OCI-LY7 (cell line): ENCODE measurements around the gene ZNF442.

ENCODE experiments used
- CTCF ChIP-seq: fragments of 200-600 bp; sonication (generic); conservative IDR thresholded peaks from 2 replicates; pipeline ENCODE4 v1.5.1; 2014; ENCODE audit warnings: mild to moderate bottlenecking, antibody characterized with exemption, low read length, moderate library complexity, mixed read lengths
- EZH2phosphoT487 ChIP-seq: fragments of 200-600 bp; sonication (generic); IDR thresholded peaks from 2 replicates; pipeline ENCODE4 v1.6.1; 2018; ENCODE audit warnings: low read depth, borderline replicate concordance, mild to moderate bottlenecking, mixed run types, antibody characterized with exemption, low read length, moderate library complexity, mixed read lengths

DNA sequence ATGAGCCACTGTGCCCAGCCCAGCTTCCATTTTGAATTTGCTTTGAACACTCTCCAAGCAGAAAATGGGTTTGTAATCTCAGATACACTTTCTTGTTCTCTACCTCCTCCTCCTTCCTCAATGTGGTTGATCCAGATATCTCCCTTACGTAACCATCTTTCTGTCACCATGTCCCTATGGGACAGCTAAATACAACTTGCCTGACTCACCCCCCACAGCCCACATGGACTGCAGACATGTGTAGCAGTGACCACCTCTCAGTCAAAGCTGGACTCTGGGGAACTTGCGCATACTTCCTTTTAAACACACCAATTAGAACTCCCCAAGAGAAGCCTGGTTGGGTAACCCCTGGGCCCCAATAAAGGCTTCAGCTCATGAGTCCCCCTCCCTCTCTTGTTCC is 46.4 kb upstream of the ZNF442 start:
- TF ChIP-seq CTCF (no peak), EZH2phosphoT487 (no peak)
